AG20443 (cell line): ENCODE measurements around the gene ZNF500.

Experiments
- DNase-seq: peaks from one replicate; pipeline ENCODE4 v3.0.0; 2012; ENCODE audit warnings: low spot score, mixed read lengths

ZNF500 gene

DNA sequence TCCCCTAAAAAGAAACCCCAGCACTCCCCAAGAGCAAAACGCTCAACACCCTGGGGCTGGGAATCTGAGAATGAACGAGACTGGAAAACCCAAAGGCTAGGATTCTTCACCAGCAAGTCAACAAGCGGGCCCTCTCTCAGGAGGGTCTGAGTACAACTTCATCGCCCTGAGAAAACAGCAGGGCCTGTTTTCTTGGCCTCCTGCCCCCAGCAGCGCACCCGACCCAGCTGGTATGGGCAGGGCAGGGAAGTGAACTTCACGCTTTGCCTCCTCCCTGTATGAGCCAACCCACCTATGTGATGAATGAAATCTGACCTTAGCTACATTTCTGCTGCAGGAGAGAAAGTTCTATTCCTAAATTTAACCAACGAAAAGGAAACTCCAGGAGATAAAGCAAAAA, 62.5 kb downstream of the ZNF500 start:
- DNase-seq = no peak

DNA sequence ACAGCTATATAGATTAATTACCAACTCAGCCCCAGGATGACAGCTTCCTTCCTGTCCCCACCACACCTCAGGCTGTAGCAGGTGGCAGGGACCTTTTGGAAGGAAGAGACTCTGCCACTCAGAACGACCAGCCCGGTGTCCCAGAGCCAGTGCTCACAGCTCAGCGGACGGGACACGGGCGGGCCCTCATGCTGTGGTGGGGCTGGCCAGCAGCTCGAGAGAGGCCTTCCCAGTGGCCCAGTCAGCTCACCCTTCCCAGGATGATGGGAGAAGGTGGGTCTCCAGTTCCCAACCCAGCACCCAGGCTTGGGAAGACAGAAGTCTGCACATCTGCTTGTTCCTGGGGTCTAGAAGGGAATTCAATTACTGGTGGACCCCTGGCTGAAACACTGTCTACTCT, 63.1 kb downstream of the ZNF500 start:
- DNase-seq = no peak

DNA sequence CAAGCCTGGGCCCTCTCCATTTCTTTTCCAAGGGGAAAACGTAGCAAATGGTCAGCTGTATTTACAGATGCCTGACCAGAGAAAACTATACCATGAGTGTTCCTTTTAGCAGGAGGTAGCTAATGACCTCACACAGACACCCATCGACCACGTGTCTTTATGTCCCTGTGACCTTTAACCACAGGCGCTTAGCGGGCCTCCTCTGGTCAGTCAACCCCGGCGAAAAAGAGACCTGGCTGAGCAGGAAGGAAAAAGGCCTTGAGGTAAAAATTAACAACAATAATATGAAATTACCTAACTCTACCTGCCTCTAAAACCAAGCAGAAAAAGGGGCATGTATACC, 64.5 kb downstream of the ZNF500 start:
- no peak for DNase-seq

DNA sequence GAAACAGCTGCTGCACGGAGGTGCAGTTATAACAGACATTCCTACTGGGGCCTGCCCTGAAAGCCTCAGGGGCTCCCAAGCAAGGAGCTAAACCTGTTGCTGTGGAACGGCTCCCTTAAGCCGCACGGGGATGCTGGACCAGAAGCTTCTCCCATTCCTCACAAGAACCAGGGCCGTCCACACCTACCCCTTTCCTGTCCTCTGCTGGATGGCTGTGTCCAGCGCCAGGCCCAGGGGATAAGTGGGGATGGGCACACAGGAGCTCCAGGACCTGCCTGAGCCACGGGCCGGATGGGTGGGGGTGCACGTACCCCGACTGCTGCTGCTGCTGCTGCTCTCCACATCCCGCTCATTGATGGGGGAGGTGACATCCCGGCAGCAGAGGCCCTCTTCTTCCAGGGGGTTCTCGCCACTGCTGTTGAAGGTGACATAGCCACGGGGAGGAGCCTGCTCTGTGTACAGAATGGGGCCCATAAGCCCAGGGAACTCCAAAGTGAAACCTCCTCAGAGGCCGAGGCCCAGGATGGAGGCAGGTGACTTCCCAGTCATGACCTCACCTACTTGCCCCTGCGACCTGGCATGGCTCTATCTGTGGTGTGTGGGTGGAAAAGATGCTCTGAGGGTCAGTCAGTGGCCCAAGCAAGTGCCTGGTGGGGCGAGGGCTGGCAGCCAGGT, 65.0 kb downstream of the ZNF500 start:
- no peak for DNase-seq

DNA sequence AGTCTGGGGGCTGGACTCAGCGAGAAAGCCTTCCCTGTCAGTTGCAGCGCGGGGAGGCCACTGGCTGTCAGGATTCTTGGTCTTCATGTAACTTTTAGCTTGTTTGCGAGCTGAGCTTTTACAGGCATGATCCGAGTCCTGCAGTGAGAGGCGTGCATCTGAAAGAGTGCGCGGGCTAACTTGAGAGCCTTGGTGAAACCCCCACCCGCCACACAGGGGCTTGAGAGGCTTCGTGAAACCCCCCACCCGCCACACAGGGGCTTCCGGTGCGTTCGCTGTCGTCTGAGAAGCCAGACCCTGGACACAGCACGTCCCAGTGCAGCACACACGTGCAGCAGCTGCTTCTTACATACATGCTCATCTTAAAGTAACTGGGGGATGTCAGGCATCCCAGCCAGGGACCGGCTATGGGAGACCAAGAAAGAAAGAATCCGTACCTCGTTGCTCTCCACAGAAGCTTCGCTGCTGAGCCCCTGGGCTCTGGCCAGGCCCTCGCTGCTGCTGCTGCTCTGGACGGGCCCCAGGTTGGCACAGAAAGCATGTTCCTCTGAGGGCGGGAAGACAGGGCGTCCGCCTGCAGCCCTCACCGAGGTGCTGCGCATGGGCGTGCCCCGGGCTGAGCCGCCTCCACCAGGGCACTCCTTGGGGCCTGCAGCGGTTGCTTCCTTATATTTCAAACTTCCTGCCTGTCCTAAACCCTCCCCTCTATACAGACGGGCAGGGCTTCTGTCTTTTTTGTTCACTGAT, 65.8 kb downstream of the ZNF500 start:
- no peak for DNase-seq

DNA sequence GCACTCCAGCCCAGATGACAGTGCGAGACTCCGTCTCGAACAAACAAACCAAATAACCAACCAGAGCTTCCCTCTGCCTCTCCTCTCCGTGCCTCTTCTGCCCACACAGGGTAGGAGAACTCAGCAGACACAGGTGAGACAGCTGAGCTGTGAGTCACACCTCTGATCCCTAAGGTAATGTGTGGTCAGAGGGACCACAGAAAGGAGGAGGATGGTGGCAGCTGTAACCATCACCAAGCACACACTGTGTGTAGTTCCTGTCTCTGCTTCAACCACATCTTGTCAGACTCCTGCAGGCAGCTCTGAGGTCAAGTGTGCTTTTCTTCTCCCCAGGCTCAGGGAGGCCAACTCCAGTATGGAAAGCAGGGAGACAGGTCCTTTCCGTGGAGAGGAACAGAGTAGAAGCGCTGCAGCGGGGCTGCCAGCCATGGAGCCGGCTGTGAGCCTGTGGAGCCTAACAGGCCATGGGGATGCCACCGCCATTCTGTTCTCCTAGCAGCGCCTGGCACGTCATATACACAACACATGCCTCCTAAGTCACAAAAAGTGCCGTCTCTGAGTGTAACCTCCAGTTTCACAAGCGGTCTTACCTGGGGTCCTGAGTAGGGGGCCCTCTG, 66.5 kb downstream of the ZNF500 start:
- DNase-seq = no peak

DNA sequence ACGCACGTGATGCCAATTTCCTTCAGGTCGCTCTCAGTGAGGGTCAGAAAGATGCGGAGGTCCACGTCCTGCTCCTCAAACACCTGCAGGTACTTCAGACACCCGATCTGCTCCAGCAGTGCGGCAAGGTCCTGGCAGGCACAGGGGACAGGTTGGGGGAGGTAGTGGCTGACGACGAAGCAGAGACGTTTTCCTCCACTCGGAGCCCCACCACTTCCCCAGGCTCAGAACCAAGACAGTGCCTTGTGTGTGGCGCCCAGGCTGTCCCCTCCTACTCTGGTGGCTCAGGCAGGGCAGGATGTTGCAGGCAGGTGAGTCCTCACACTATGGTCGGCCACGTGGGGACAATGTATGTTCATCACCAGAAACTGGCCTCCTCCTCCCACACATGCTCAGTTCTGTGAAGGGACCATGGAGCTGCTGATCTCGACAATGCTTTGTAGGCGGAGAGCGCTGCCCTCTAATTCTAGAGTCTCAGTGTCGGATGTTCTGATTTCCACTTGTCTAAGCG, 67.9 kb downstream of the ZNF500 start:
- DNase-seq = no peak

GRCh38 chr16:4698321-4699045, 68.5 kb downstream of the ZNF500 start:
- DNase-seq = no peak
